Stimulated activated memory B cell treated with anti-CD40 and anti-IgM and Interleukin-4, amounts not matched to agents 10 μg/mL and 1 μg/mL and 100 μg/mL, for 72 hours (primary cell): ENCODE results near the gene CWH43.
A peak's percentile ranks its signal among the peaks of the same experiment; 100 is the strongest.
"Not testable (repeated sequence)": the region's sequence is repeated elsewhere in the genome, so short reads cannot be mapped to it uniquely, and the experiment has no call there.

Source experiments
- ATAC-seq: fragments of 150-1000 bp; cut with Tn5 transposase; 2 replicates; pipeline ENCODE4 v1.10.0; 2021
- H3K27ac Mint-ChIP-seq: one replicate; pipeline ENCODE4 v1.8.0; 2022; ENCODE audit warnings: mild to moderate bottlenecking, mixed read lengths
- H3K27me3 Mint-ChIP-seq: one replicate; pipeline ENCODE4 v1.8.0; 2022; ENCODE audit warnings: mixed read lengths
- H3K36me3 Mint-ChIP-seq: one replicate; pipeline ENCODE4 v1.8.0; 2022; ENCODE audit warnings: mixed read lengths
- H3K4me1 Mint-ChIP-seq: one replicate; pipeline ENCODE4 v1.8.0; 2022; ENCODE audit warnings: mixed read lengths
- H3K4me3 Mint-ChIP-seq: one replicate; pipeline ENCODE4 v1.8.0; 2022; ENCODE audit warnings: mild to moderate bottlenecking, moderate library complexity, mixed read lengths
- H3K9me3 Mint-ChIP-seq: one replicate; pipeline ENCODE4 v1.8.0; 2022; ENCODE audit warnings: mixed read lengths

The CWH43 gene

GRCh38 chr4:48963042-48963679 lies 22.9 kb upstream of the CWH43 start:
- Mint-ChIP-seq H3K36me3 (no peaks in the 10 kb centered on the region), H3K27ac (no peak overlapping the region), H3K4me3 (no peak overlapping the region), H3K4me1 (no peaks in the 10 kb centered on the region), H3K27me3 (peaks cover 9% of the 10 kb centered on the region), H3K9me3 (no peaks in the 10 kb centered on the region)
- peak; percentile 68 for ATAC-seq

GRCh38 chr4:48967101-48967500 lies 19.0 kb upstream of the CWH43 start:
- no peak for ATAC-seq
- Mint-ChIP-seq H3K36me3 (no peaks in the 10 kb centered on the region), H3K27ac (no peak overlapping the region), H3K9me3 (no peaks in the 10 kb centered on the region), H3K27me3 (peaks cover 9% of the 10 kb centered on the region), H3K4me1 (no peaks in the 10 kb centered on the region), H3K4me3 (no peak overlapping the region)

- Mint-ChIP-seq H3K36me3 (no peaks in the 10 kb centered on the region), H3K27ac (no peak overlapping the region), H3K4me3 (no peak overlapping the region), H3K27me3 (peaks cover 9% of the 10 kb centered on the region), H3K4me1 (no peaks in the 10 kb centered on the region), H3K9me3 (no peaks in the 10 kb centered on the region)
- no peak for ATAC-seq
These were observed 18.4 kb upstream of the CWH43 start for GRCh38 chr4:48967631-48968030.

- no peaks in the 10 kb centered on the region for H3K9me3 Mint-ChIP-seq
- ATAC-seq, result no peak
- no peak overlapping the region for H3K27ac Mint-ChIP-seq
- H3K4me3 Mint-ChIP-seq, result no peak overlapping the region
- H3K4me1 Mint-ChIP-seq, result no peaks in the 10 kb centered on the region
- H3K27me3 Mint-ChIP-seq, result peaks cover 9% of the 10 kb centered on the region
- H3K36me3 Mint-ChIP-seq, result no peaks in the 10 kb centered on the region
These were observed 17.3 kb upstream of the CWH43 start for GRCh38 chr4:48968814-48969213.

GRCh38 chr4:48970471-48970921 lies 15.6 kb upstream of the CWH43 start:
- Mint-ChIP-seq H3K27ac (no peak overlapping the region), H3K27me3 (peaks cover 19% of the 10 kb centered on the region), H3K36me3 (no peaks in the 10 kb centered on the region), H3K9me3 (no peaks in the 10 kb centered on the region), H3K4me1 (no peaks in the 10 kb centered on the region), H3K4me3 (no peak overlapping the region)
- ATAC-seq, result no peak

GRCh38 chr4:48974979-48975640 lies 11.0 kb upstream of the CWH43 start:
- ATAC-seq, result peak; percentile 17
- Mint-ChIP-seq H3K27ac (no peak overlapping the region), H3K4me3 (no peak overlapping the region), H3K9me3 (no peaks in the 10 kb centered on the region), H3K27me3 (peaks cover 51% of the 10 kb centered on the region), H3K36me3 (no peaks in the 10 kb centered on the region), H3K4me1 (peaks cover 16% of the 10 kb centered on the region)

- Mint-ChIP-seq H3K9me3 (no peaks in the 10 kb centered on the region), H3K27me3 (peaks cover 59% of the 10 kb centered on the region), H3K4me1 (peaks cover 17% of the 10 kb centered on the region), H3K27ac (no peak overlapping the region), H3K4me3 (no peak overlapping the region), H3K36me3 (no peaks in the 10 kb centered on the region)
- no peak for ATAC-seq
These were observed 10.0 kb upstream of the CWH43 start for GRCh38 chr4:48976041-48976440.

- H3K36me3 Mint-ChIP-seq, result no peaks in the 10 kb centered on the region
- H3K27me3 Mint-ChIP-seq, result peaks cover 76% of the 10 kb centered on the region
- peaks cover 3% of the 10 kb centered on the region for H3K9me3 Mint-ChIP-seq
- ATAC-seq, result no peak
- H3K27ac Mint-ChIP-seq, result no peak overlapping the region
- no peak overlapping the region for H3K4me3 Mint-ChIP-seq
- peaks cover 17% of the 10 kb centered on the region for H3K4me1 Mint-ChIP-seq
These were observed 6.0 kb upstream of the CWH43 start for GRCh38 chr4:48979914-48980579.

GRCh38 chr4:48984005-48984404 lies 2.1 kb upstream of the CWH43 start:
- not testable (repeated sequence) for H3K9me3 Mint-ChIP-seq, H3K4me3 Mint-ChIP-seq, H3K36me3 Mint-ChIP-seq, H3K4me1 Mint-ChIP-seq, H3K27ac Mint-ChIP-seq, ATAC-seq
- H3K27me3 Mint-ChIP-seq, result peaks cover 75% of the 10 kb centered on the region

- Mint-ChIP-seq H3K27ac (no peak overlapping the region), H3K27me3 (peaks cover 64% of the 10 kb centered on the region), H3K4me1 (no peaks in the 10 kb centered on the region), H3K36me3 (no peaks in the 10 kb centered on the region), H3K4me3 (no peak overlapping the region), H3K9me3 (peaks cover 3% of the 10 kb centered on the region)
- ATAC-seq, result no peak
These were observed 486 bp upstream of the CWH43 start for GRCh38 chr4:48985602-48985975.

GRCh38 chr4:48986654-48987164 lies 634 bp downstream of the CWH43 start:
- no peak for ATAC-seq
- no peaks in the 10 kb centered on the region for H3K36me3 Mint-ChIP-seq
- H3K27me3 Mint-ChIP-seq, result peaks cover 63% of the 10 kb centered on the region
- H3K4me1 Mint-ChIP-seq, result no peaks in the 10 kb centered on the region
- H3K27ac Mint-ChIP-seq, result no peak overlapping the region
- H3K4me3 Mint-ChIP-seq, result no peak overlapping the region
- peaks cover 6% of the 10 kb centered on the region for H3K9me3 Mint-ChIP-seq

GRCh38 chr4:48989461-48990203 lies 3.6 kb downstream of the CWH43 start:
- Mint-ChIP-seq H3K9me3 (peaks cover 3% of the 10 kb centered on the region), H3K4me1 (no peaks in the 10 kb centered on the region), H3K27ac (no peak overlapping the region), H3K4me3 (no peak overlapping the region), H3K36me3 (no peaks in the 10 kb centered on the region), H3K27me3 (peaks cover 41% of the 10 kb centered on the region)
- ATAC-seq, result no peak

GRCh38 chr4:48991357-48991756 lies 5.3 kb downstream of the CWH43 start:
- H3K36me3 Mint-ChIP-seq, result no peaks in the 10 kb centered on the region
- no peak overlapping the region for H3K4me3 Mint-ChIP-seq
- ATAC-seq, result no peak
- no peak overlapping the region for H3K27ac Mint-ChIP-seq
- peaks cover 33% of the 10 kb centered on the region for H3K27me3 Mint-ChIP-seq
- H3K9me3 Mint-ChIP-seq, result peaks cover 3% of the 10 kb centered on the region
- no peaks in the 10 kb centered on the region for H3K4me1 Mint-ChIP-seq

GRCh38 chr4:48997962-48998361 lies 11.9 kb downstream of the CWH43 start:
- H3K27me3 Mint-ChIP-seq, result peaks cover 18% of the 10 kb centered on the region

GRCh38 chr4:48998440-48998839 lies 12.4 kb downstream of the CWH43 start:
- ATAC-seq, result no peak
- Mint-ChIP-seq H3K27ac (no peak overlapping the region), H3K4me3 (no peak overlapping the region), H3K27me3 (peaks cover 18% of the 10 kb centered on the region), H3K9me3 (peaks cover 2% of the 10 kb centered on the region), H3K4me1 (no peaks in the 10 kb centered on the region), H3K36me3 (no peaks in the 10 kb centered on the region)

More at GRCh38 chr4:48997962-48998361, 11.9 kb downstream of the CWH43 start:
- no peak for ATAC-seq
- Mint-ChIP-seq H3K27ac (no peak overlapping the region), H3K4me3 (no peak overlapping the region), H3K36me3 (no peaks in the 10 kb centered on the region), H3K9me3 (peaks cover 2% of the 10 kb centered on the region), H3K4me1 (no peaks in the 10 kb centered on the region)
